AG04450 (cell line): ENCODE results near the gene GALR1. TPM values are rescaled to one million over a fixed set of nuclear protein-coding genes. Genes with fewer than 3 reads are reported as not detected.

Experiments used
- CTCF ChIA-PET: fragments of 300-600, 350-600 bp; formaldehyde crosslinking; extraction: SDS; loops from one replicate; lab custom pipeline; 2022; ENCODE audit warnings: antibody characterized with exemption, inconsistent platforms; lab: Charles Lee
- POLR2A ChIA-PET: fragments of 350-600 bp; formaldehyde crosslinking; extraction: SDS; loops from one replicate; lab custom pipeline; 2021; ENCODE audit warnings: antibody characterized with exemption, inconsistent platforms; lab: Yijun Ruan, JAX
- DNase-seq: peaks from one replicate; pipeline ENCODE4 v3.0.0-alpha.2; 2011; ENCODE audit warnings: low read depth, low spot score
- H3K27ac ChIP-seq: one replicate; pipeline ENCODE4 v1.5.1; 2012; ENCODE audit warnings: low read depth, low read length, control low read depth
- H3K27me3 ChIP-seq: one replicate; pipeline ENCODE4 v1.6.0; 2012; ENCODE audit warnings: low read length; ENCODE audit not compliant: control insufficient read depth, insufficient read depth
- H3K4me3 ChIP-seq: 2 replicates; pipeline ENCODE4 v1.5.1; 2011; ENCODE audit warnings: mild to moderate bottlenecking, low read depth, low read length, control low read depth
- H3K9me3 ChIP-seq: 2 replicates; pipeline ENCODE4 v1.5.1; 2012; ENCODE audit warnings: low read length; ENCODE audit not compliant: control insufficient read depth, insufficient read depth
- CTCF ChIP-seq: IDR thresholded peaks from 2 replicates; pipeline ENCODE4 v1.5.1; 2011; ENCODE audit warnings: low read depth, low read length, control low read depth, inconsistent platforms
- polyA plus RNA-seq: library from polyadenylated mRNA; depleted of rRNA; stranded (reverse); fragments of >200 nt; gene quantifications from 2 replicates; pipeline ENCODE4 v1.2.3, GENCODE V29; 2011

The GALR1 gene
- polyA plus RNA-seq, 1 experiment = not detected

GRCh38 chr18:77299706-77300105, 50.1 kb downstream of the GALR1 start:
- no peak for DNase-seq
- Histone ChIP-seq H3K27ac (no peak overlapping the region), H3K27me3 (no peaks in the 10 kb centered on the region), H3K4me3 (no peak overlapping the region), H3K9me3 (peaks cover 27% of the 10 kb centered on the region)
- CTCF ChIA-PET = no interaction called here
- no peak for TF ChIP-seq CTCF
- POLR2A ChIA-PET = no interaction called here

GRCh38 chr18:77300579-77300978, 50.9 kb downstream of the GALR1 start:
- H3K4me3 ChIP-seq = no peak overlapping the region
- CTCF ChIA-PET = no interaction called here
- H3K27me3 ChIP-seq = no peaks in the 10 kb centered on the region
- DNase-seq = no peak
- no peak for TF ChIP-seq CTCF
- H3K9me3 ChIP-seq = peaks cover 27% of the 10 kb centered on the region
- no peak overlapping the region for H3K27ac ChIP-seq
- POLR2A ChIA-PET = no interaction called here

- DNase-seq = no peak
- Histone ChIP-seq H3K27ac (no peak overlapping the region), H3K9me3 (peaks cover 17% of the 10 kb centered on the region), H3K4me3 (no peak overlapping the region), H3K27me3 (no peaks in the 10 kb centered on the region)
- no peak for TF ChIP-seq CTCF
- ChIA-PET POLR2A (no interaction called here), CTCF (no interaction called here)
Measured at GRCh38 chr18:77304268-77304667, 54.6 kb downstream of the GALR1 start.

- POLR2A ChIA-PET = no interaction called here
- H3K9me3 ChIP-seq = peaks cover 15% of the 10 kb centered on the region
- DNase-seq = no peak
- no peak overlapping the region for H3K4me3 ChIP-seq
- CTCF ChIA-PET = no interaction called here
- H3K27me3 ChIP-seq = no peaks in the 10 kb centered on the region
- TF ChIP-seq CTCF = no peak
- H3K27ac ChIP-seq = no peak overlapping the region
Measured at GRCh38 chr18:77305676-77306075, 56.0 kb downstream of the GALR1 start.

GRCh38 chr18:77308216-77308615, 58.6 kb downstream of the GALR1 start:
- H3K27ac ChIP-seq = no peak overlapping the region
- no peak for DNase-seq
- ChIA-PET POLR2A (no interaction called here), CTCF (no interaction called here)
- no peak for TF ChIP-seq CTCF
- H3K4me3 ChIP-seq = no peak overlapping the region
- peaks cover 15% of the 10 kb centered on the region for H3K9me3 ChIP-seq
- no peaks in the 10 kb centered on the region for H3K27me3 ChIP-seq
